HG03457 (cell line): Measurements from ENCODE around the gene JOSD2.

Experiments
- ATAC-seq: cut with Tn5 transposase; IDR thresholded peaks from one replicate; pipeline ENCODE4 v1.9.1; 2021; ENCODE audit warnings: moderate number of reproducible peaks; ENCODE audit not compliant: unreplicated experiment

JOSD2 gene

DNA sequence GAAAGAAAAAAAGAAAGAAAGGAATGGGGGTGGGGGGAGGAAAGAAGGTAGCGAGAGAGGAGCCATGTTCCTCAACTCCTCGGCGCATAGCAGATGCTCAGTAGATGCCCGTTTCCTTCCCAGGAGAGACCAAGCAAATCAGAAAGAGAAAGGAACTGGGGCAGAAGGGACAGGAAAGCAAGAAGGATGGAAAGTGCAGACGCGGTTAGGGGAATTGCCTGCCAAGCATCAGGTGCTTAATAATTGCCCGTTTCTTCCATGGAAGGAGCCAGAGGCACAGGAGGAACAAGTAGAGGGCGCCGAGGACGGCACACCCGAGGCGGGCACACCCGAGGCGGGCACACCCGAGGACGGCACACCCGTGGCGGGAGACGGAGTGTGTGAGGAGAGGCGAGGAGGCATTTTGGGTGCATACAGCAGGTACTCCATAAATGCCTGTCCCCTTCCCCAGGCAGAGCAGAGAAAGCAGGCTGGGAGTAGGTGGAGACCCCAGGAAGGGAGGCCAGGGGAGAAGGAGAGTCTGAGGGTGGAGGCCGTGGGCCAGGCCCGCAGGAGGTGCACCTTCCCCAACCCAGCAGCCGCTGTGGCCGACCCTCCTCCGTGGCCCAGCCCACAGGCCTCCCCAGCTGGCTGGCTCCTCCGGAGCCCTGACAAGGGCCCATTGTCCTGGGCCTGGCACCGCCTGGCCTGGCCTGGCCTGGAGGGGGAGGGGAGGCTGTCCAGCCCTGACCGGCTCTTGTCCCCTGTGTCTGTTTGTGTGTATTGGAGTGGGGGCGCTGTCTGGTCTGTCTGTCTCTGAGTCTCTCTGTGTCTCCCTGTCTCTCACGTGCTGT lies 14.6 kb downstream of the JOSD2 start:
- no peak for ATAC-seq

- ATAC-seq, result no peak
Observed at GRCh38 chr19:50495020-50495531, 15.9 kb downstream of the JOSD2 start.

- no peak for ATAC-seq
Observed at GRCh38 chr19:50494186-50495019, 16.6 kb downstream of the JOSD2 start.

GRCh38 chr19:50493171-50493570 lies 17.8 kb downstream of the JOSD2 start:
- ATAC-seq, result no peak

DNA sequence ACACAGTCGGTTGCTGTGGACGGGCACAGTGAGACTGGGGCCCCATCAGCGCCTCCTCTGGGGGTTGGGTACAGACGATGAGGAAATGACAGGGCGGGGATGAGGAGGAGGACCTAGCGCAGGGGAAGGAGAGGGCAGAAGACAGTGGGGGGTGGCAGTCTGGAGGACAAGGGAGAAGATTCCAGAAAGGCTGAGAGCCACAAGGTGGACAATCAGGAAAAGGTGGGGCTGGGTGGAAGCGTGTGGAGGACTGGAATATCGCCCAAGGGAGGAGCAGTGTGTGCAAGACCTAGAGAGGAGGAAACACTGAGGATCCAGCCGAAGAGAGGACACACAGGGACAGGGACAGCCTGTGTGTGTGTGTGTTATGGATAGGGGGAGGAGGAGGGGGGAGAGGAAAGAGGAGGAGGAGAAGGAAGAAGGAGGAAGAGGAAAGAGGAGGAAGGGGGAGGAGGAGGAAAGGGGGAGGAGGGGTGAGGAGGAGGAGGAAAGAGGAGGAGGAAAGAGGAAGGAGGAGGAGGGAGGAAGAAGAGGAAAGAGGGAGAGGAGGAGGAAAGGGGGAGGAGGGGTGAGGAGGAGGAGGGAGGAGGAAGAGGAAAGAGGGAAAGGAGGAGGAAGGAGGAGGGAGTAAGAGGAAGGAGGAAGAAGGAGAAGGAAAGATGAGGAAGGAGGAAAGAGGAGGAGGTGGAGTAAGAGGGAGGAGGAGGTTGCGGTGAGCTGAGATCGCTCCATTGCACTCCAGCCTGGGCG lies 18.5 kb downstream of the JOSD2 start:
- no peak for ATAC-seq

- no peak for ATAC-seq
Observed at GRCh38 chr19:50490991-50491472, 20.0 kb downstream of the JOSD2 start.

DNA sequence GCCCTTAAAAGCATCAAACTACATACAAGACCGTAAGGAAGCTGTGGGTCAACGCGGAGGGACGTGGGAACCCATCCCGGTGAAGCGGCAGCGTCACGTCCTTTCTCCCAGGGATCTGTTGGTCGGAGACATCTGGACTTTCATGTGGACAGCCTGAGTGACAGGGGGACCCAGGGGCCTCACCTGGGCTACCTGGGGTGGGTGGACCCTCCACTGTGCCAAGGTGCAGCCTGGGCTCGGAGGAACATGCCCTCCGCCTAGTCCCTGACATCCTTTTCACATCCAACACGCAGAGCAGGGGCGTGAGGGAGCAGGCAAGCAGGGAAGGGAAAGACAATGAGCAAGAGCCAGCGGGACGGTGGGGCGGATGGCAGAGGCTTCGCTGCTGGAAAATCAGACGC lies 20.6 kb downstream of the JOSD2 start:
- ATAC-seq, result no peak

DNA sequence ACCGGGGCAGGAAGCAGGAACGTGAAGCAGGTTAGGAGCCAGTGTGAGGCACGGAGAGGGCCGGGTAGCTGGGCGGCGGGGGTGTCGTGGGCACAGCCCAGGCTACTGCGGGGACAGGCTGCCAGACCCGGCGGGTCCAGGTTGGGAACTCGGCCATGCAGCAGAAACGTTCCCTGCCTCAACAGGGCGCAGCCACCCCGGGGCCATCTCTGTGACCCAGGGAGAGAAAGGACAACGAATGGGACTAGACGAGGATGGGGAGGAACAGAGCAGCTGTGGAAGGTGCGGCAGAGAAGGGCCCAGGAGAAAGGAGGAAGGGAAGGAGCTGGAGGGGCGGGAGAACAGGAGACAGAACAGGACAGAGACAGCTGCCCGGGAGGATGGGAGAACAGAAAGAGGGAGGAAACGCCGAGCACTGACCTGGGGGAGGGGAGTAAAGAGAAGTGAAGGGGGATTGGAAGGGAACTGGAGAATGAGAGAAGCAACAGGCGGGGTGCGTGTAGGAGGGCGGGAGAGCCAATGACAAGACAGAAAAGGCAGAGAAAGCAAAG lies 21.5 kb downstream of the JOSD2 start:
- no peak for ATAC-seq

DNA sequence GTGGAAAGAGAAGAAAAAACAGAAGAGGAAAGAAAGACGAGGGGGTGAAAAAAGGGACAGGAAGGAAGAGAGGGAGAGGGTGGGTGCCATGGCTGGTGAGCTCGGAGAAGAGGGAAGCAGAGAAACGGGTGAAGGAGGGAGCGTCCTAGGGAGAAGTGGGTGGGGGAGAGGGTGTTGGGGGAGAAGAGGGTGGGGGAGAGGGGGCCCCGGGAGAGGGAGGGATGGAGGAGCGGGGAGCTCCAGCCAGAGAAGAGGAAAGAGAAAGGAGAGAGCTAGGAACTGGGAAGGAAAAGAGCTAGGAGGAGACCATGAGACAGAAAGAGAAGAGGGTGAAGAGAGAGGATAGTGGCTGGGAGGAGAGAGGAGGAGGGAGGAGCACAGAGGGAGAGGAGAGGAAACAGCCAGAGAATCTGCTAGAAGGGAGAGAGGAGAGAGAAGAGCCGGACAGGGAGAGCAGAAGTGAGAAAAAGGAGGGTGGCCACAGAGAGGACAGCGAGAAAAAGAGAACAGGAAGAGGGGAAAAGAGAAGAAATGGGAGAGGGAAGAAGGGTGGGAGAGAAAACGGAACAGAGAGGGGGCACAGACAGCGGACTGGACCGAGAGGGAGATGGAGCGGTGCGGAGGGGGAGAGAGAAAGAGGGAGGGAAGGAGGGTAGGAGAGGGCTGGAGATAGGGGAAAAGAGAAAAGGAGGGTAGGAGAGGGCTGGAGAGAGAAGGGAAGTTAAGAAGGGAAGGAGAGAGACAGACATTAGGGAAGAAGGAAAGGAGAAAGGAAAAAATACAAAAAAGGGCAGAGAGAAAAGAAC lies 22.4 kb downstream of the JOSD2 start:
- ATAC-seq, result no peak

GRCh38 chr19:50486823-50487515 lies 24.0 kb downstream of the JOSD2 start:
- no peak for ATAC-seq

GRCh38 chr19:50485284-50485955 lies 25.6 kb downstream of the JOSD2 start:
- ATAC-seq, result no peak

GRCh38 chr19:50482916-50483315 lies 28.1 kb downstream of the JOSD2 start:
- ATAC-seq, result no peak

GRCh38 chr19:50482271-50482855 lies 28.6 kb downstream of the JOSD2 start:
- no peak for ATAC-seq

- ATAC-seq, result no peak
Observed at GRCh38 chr19:50481351-50482149, 29.4 kb downstream of the JOSD2 start.

DNA sequence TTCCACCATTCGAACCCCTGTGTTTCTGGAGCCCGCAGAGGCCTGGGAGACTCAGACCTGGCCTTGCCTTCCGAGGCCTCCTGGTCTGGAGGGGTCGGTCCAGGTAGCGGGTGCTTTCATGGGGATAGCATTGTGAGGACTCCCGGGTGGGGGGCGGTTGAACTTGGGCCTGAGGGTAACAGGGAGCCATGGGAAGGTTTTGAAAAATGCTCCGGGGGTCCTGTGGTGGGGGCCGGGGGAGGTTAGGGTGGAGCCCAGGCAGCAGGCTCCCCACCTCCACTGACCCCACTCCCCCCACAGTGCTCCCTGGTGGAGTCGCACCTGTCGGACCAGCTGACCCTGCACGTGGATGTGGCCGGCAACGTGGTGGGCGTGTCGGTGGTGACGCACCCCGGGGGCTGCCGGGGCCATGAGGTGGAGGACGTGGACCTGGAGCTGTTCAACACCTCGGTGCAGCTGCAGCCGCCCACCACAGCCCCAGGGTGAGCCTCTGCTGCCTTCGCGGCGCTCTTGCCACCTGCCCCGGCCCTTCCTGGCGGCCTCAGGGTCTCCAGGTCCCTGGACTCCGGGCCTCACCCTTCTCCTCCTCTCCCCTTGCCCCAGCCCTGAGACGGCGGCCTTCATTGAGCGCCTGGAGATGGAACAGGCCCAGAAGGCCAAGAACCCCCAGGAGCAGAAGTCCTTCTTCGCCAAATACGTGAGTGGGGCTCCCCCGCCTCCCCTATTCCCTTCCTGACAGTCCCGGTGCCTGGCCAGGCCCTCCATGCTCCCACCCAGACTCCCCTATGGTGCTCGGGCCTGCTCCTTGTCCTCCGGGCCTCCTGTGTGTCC lies 30.5 kb downstream of the JOSD2 start:
- ATAC-seq, result no peak

- ATAC-seq, result no peak
Observed at GRCh38 chr19:50479761-50480251, 31.2 kb downstream of the JOSD2 start.
